ENCODE measurements around the gene IMP4. TPM values are rescaled to one million over a fixed set of nuclear protein-coding genes. Genes with fewer than 3 reads are reported as not detected.

Gene IMP4
- total RNA-seq, 2 experiments from 2014 or later: 81.7 to 88.1 TPM

DNA sequence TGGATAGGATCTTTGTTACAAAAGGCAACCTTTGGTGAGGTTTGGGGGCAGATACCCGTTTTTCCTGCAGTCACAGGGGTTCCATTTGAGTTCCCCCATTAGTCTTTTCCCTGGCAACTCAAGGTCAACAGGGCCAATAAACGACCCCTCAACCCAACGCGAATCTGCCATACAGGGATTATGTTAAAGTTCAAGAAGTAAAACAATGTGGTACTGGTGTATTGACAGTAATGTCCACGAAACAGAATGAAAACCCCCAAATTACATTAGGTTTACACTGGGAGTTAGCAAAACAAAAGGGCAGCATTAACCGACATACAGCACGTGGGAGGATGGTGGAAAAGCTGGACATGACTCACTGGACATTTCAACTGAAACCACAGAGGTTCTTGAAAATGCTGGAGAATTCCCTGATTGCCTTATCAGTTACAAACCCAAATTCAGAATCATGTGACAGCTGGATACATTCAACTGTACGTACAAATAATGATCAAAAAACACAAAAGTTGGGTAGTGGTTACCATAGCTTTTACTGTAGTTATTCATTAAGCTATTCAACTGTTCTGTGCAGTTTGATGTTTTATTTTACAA is 4.9 kb upstream of the IMP4 start:
- peak overlapping the region; percentile 92 for H3K27ac Mint-ChIP-seq
- Histone ChIP-seq H3K27ac (ENCODE audit: low read depth in 1 of 2, low read length in 2 of 2) (no peak overlapping the region), H3K4me1 (ENCODE audit: insufficient read depth, low read length) (peaks cover 16% of the 10 kb centered on the region), H3K36me3 (ENCODE audit: insufficient read depth, low read length) (peaks cover 23% of the 10 kb centered on the region), H3K9me3 (ENCODE audit: control insufficient read depth in 1 of 2, insufficient read depth in 1 of 2, low read length in 2 of 2) (no peaks in the 10 kb centered on the region), H3K27me3 (ENCODE audit: control insufficient read depth in 1 of 2, insufficient read depth in 2 of 2, low read length in 2 of 2) (no peaks in the 10 kb centered on the region), H3K4me3 (ENCODE audit: low read length) (no peak overlapping the region)
- H3K36me3 Mint-ChIP-seq (ENCODE audit: low read depth): peaks cover 58% of the 10 kb centered on the region
- CTCF ChIA-PET: no interaction called here
- DNase-seq (no peak), ATAC-seq (ENCODE audit: poor library complexity) (no peak)
- H3K27me3 Mint-ChIP-seq: no peaks in the 10 kb centered on the region
- H3K4me1 Mint-ChIP-seq (ENCODE audit: low read depth): peaks cover 39% of the 10 kb centered on the region
- TF ChIP-seq, protein P1, sequence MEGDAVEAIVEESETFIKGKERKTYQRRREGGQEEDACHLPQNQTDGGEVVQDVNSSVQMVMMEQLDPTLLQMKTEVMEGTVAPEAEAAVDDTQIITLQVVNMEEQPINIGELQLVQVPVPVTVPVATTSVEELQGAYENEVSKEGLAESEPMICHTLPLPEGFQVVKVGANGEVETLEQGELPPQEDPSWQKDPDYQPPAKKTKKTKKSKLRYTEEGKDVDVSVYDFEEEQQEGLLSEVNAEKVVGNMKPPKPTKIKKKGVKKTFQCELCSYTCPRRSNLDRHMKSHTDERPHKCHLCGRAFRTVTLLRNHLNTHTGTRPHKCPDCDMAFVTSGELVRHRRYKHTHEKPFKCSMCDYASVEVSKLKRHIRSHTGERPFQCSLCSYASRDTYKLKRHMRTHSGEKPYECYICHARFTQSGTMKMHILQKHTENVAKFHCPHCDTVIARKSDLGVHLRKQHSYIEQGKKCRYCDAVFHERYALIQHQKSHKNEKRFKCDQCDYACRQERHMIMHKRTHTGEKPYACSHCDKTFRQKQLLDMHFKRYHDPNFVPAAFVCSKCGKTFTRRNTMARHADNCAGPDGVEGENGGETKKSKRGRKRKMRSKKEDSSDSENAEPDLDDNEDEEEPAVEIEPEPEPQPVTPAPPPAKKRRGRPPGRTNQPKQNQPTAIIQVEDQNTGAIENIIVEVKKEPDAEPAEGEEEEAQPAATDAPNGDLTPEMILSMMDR (IDR thresholded peaks at IDR 0.05): no peak
- intact Hi-C loops (cut with DNase I, micrococcal nuclease): no loop called here
- POLR2A ChIA-PET: interaction anchor here (1.0 kb wide), 1 partner anchor 157 kb away, joined by 5 read pairs; the partner anchor contains the start of gene SMPD4
- peak overlapping the region; percentile 43 for H3K4me3 Mint-ChIP-seq
- H3K9me3 Mint-ChIP-seq: no peaks in the 10 kb centered on the region

DNA sequence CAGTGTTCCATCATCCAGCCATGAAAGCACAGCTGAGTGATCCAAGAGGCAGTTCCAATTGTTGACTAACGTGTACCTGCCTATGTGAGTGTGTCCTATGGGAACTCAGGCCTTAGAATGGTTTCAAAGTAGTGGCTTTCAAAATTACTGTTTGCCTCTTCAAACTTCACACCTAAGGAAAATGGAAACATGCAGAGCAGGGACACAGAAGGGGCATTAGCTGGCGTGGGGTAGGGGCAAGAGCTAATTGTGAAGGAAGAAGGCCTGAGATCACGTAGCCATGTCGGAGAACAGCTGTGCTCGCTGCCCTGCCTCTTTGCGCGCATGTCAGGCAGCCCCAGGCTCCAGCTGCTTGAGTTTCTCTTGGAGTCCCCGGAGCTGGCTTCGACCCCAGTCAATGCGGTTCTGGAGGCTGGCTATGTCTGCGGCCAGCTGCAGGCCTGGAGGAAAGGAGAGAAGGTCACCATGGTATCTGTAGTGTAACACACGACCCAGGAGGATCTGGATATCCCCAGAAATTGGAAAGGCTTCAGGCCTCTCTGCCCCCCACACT is 3.8 kb upstream of the IMP4 start:
- DNase-seq (no peak), ATAC-seq (ENCODE audit: poor library complexity) (no peak)
- Mint-ChIP-seq H3K27me3 (no peaks in the 10 kb centered on the region), H3K27ac (peak overlapping the region; percentile 92), H3K36me3 (ENCODE audit: low read depth) (peaks cover 59% of the 10 kb centered on the region), H3K9me3 (no peaks in the 10 kb centered on the region), H3K4me3 (peak overlapping the region; percentile 54), H3K4me1 (ENCODE audit: low read depth) (peaks cover 43% of the 10 kb centered on the region)
- Histone ChIP-seq H3K4me1 (ENCODE audit: insufficient read depth, low read length) (peaks cover 25% of the 10 kb centered on the region), H3K27ac (ENCODE audit: low read depth in 1 of 2, low read length in 2 of 2) (no peak overlapping the region), H3K36me3 (ENCODE audit: insufficient read depth, low read length) (peaks cover 23% of the 10 kb centered on the region), H3K27me3 (ENCODE audit: control insufficient read depth in 1 of 2, insufficient read depth in 2 of 2, low read length in 2 of 2) (no peaks in the 10 kb centered on the region), H3K9me3 (ENCODE audit: control insufficient read depth in 1 of 2, insufficient read depth in 1 of 2, low read length in 2 of 2) (no peaks in the 10 kb centered on the region), H3K4me3 (ENCODE audit: low read length) (no peak overlapping the region)
- intact Hi-C loops (cut with DNase I, micrococcal nuclease): no loop called here
- POLR2A ChIA-PET: no interaction called here
- TF ChIP-seq, protein P1 (IDR thresholded peaks at IDR 0.05): no peak
- CTCF ChIA-PET: no interaction called here

DNA sequence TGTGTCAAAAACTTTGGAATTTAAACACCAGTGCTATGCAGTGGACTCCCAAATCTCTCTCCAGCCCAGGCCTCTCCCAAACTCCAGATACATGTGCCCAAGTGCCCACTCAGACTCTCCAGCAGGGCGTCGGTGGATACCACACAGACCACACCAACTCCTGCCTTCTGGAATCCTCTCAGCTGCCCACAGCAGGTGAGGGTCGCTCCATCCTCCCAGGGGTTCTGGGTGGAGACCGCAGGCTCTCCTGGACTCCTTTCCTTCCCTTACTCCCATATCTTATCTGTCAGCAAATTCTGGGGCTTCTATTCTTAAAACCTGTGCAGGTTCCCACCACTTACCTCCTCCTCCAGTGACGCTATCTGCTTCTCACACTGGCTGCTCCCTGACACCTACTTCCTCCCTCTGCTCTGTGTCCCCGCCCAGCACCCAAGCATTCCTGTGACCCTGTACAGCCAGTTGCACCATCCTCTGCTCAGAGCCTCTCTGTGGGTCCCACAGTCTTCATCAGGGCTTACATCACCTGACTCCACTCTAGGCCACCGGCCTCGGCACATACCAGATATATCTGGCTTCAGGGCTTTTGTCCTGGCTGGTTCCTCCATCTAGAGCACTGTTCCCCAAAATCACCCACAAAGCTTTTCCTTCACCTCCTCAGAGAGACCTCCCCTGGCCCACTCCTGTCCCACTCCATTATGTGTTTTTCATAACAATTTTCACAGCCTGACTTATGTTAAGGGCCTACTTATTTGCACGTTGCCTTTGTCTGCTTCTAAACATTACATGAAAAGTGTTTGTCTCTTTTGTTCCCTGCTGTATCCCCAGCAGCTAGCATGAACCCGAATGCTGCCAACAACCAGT is 2.6 kb upstream of the IMP4 start:
- no peak overlapping the region for H3K27ac ChIP-seq (ENCODE audit: low read depth in 1 of 2, low read length in 2 of 2)
- peak overlapping the region; percentile 55 for H3K4me3 Mint-ChIP-seq

More for the DNA sequence above, 2.6 kb upstream of the IMP4 start:
- peaks cover 33% of the 10 kb centered on the region for H3K36me3 ChIP-seq (ENCODE audit: insufficient read depth, low read length)
- peaks cover 68% of the 10 kb centered on the region for H3K36me3 Mint-ChIP-seq (ENCODE audit: low read depth)
- POLR2A ChIA-PET: interaction anchor here (2.8 to 4.0 kb wide), 2 partner anchors 8 to 38 kb away, joined by 32 to 47 read pairs; no protein-coding TSS in a partner anchor
- peaks cover 43% of the 10 kb centered on the region for H3K4me1 Mint-ChIP-seq (ENCODE audit: low read depth)
- no peaks in the 10 kb centered on the region for H3K9me3 ChIP-seq (ENCODE audit: control insufficient read depth in 1 of 2, insufficient read depth in 1 of 2, low read length in 2 of 2)
- TF ChIP-seq, protein P1 (IDR thresholded peaks at IDR 0.05): no peak
- H3K27ac Mint-ChIP-seq: peak overlapping the region; percentile 99
- H3K9me3 Mint-ChIP-seq: no peaks in the 10 kb centered on the region
- no peak overlapping the region for H3K4me3 ChIP-seq (ENCODE audit: low read length)
- ATAC-seq (ENCODE audit: poor library complexity): no peak
- CTCF ChIA-PET: interaction anchor here (4.3 kb wide), 1 partner anchor 7 kb away, joined by 35 read pairs; no protein-coding TSS in a partner anchor
- intact Hi-C loops (cut with DNase I, micrococcal nuclease): loop anchor here in 1 of 2 experiments (5.0 to 10.0 kb wide), 5 partner anchors 387 to 1152 kb away; partner anchors contain the start of genes GPR148, MZT2A and PLEKHB2
- H3K27me3 Mint-ChIP-seq: no peaks in the 10 kb centered on the region
- DNase-seq: no peak
- H3K4me1 ChIP-seq (ENCODE audit: insufficient read depth, low read length): peaks cover 34% of the 10 kb centered on the region
- no peaks in the 10 kb centered on the region for H3K27me3 ChIP-seq (ENCODE audit: control insufficient read depth in 1 of 2, insufficient read depth in 2 of 2, low read length in 2 of 2)
